Effector CD4-positive, alpha-beta T cell (primary cell): ENCODE results near the gene MANF.
A peak's percentile ranks its signal among the peaks of the same experiment; 100 is the strongest.
"Not testable (repeated sequence)": the region's sequence is repeated elsewhere in the genome, so short reads cannot be mapped to it uniquely, and the experiment has no call there.

Experiments used
- DNase-seq: peaks from one replicate; pipeline ENCODE4 v3.0.0-alpha.2; 2020
- total RNA-seq: gene quantifications from one replicate; lab custom pipeline; 2026; lab: John Stamatoyannopoulos, UW

Gene MANF
- total RNA-seq: 25.0 reads per million, percentile 52 among the genes with 10 or more reads in this experiment

- DNase-seq: peak; percentile 97
Observed at GRCh38 chr3:51384726-51385473, at the start of gene MANF. TSS of gene MANF (plus strand) at chr3:51385291. CDS start at chr3:51385343, 52 bp downstream.

GRCh38 chr3:51336261-51336660 lies 48.8 kb upstream of the MANF start:
- no peak for DNase-seq

GRCh38 chr3:51337666-51338065 lies 47.4 kb upstream of the MANF start:
- DNase-seq: no peak

- DNase-seq: no peak
Observed at GRCh38 chr3:51338632-51339031, 46.5 kb upstream of the MANF start.

GRCh38 chr3:51340013-51340829 lies 44.9 kb upstream of the MANF start:
- no peak for DNase-seq

- no peak for DNase-seq
Observed at GRCh38 chr3:51340989-51341636, 44.0 kb upstream of the MANF start.

GRCh38 chr3:51343918-51344687 lies 41.0 kb upstream of the MANF start:
- DNase-seq: no peak

- DNase-seq: no peak
Observed at GRCh38 chr3:51350751-51351150, 34.3 kb upstream of the MANF start.

- DNase-seq: no peak
Observed at GRCh38 chr3:51353131-51353530, 32.0 kb upstream of the MANF start.

GRCh38 chr3:51353691-51354090 lies 31.4 kb upstream of the MANF start:
- DNase-seq: no peak

- no peak for DNase-seq
Observed at GRCh38 chr3:51354172-51354571, 30.9 kb upstream of the MANF start.

GRCh38 chr3:51354731-51355615 lies 30.1 kb upstream of the MANF start:
- DNase-seq: no peak

- DNase-seq: no peak
Observed at GRCh38 chr3:51355891-51356578, 29.1 kb upstream of the MANF start.

- DNase-seq: no peak
Observed at GRCh38 chr3:51357856-51358255, 27.2 kb upstream of the MANF start.

GRCh38 chr3:51358981-51359380 lies 26.1 kb upstream of the MANF start:
- no peak for DNase-seq

- no peak for DNase-seq
Observed at GRCh38 chr3:51360806-51361205, 24.3 kb upstream of the MANF start.

GRCh38 chr3:51361746-51362145 lies 23.3 kb upstream of the MANF start:
- DNase-seq: no peak

- no peak for DNase-seq
Observed at GRCh38 chr3:51362476-51362875, 22.6 kb upstream of the MANF start.

GRCh38 chr3:51368276-51368675 lies 16.8 kb upstream of the MANF start:
- DNase-seq: not testable (repeated sequence)

- DNase-seq: peak; percentile 42
Observed at GRCh38 chr3:51371943-51372557, 13.0 kb upstream of the MANF start.
